PFSK-1 (cell line): ENCODE data around the gene ARHGAP44.

Source experiments
- FOXP2 ChIP-seq: optimal IDR thresholded peaks from 2 replicates; pipeline ENCODE3; 2011; ENCODE audit warnings: borderline replicate concordance, control low read depth, inconsistent platforms; ENCODE audit not compliant: insufficient read depth; ENCODE audit errors: extremely low read length, extremely low read depth
- POLR2AphosphoS5 ChIP-seq: IDR thresholded peaks from 2 replicates; pipeline ENCODE4 v1.6.1; 2012; ENCODE audit warnings: low read depth, mild to moderate bottlenecking, control low read depth, low read length, moderate library complexity
- SIN3A ChIP-seq: IDR thresholded peaks from 2 replicates; pipeline ENCODE4 v1.6.1; 2012; ENCODE audit warnings: mild to moderate bottlenecking, low read length, moderate library complexity, borderline replicate concordance; ENCODE audit not compliant: insufficient read depth
- TAF1 ChIP-seq: IDR thresholded peaks from 2 replicates; pipeline ENCODE4 v1.6.1; 2012; ENCODE audit warnings: low read length, control low read depth, borderline replicate concordance; ENCODE audit not compliant: insufficient read depth
- TF ChIP-seq, protein P1 (sequence below), 2 experiments: IDR thresholded peaks; 2 replicates each; pipeline versions ENCODE4 v1.6.1 to v1.8.0; 2011 to 2012; ENCODE audit warnings: low read depth in 2 of 2, low read length in 2 of 2, control low read depth in 1 of 2, inconsistent platforms in 1 of 2, mild to moderate bottlenecking in 1 of 2, moderate library complexity in 1 of 2; ENCODE audit not compliant: insufficient read depth in 1 of 2

ARHGAP44 gene

DNA sequence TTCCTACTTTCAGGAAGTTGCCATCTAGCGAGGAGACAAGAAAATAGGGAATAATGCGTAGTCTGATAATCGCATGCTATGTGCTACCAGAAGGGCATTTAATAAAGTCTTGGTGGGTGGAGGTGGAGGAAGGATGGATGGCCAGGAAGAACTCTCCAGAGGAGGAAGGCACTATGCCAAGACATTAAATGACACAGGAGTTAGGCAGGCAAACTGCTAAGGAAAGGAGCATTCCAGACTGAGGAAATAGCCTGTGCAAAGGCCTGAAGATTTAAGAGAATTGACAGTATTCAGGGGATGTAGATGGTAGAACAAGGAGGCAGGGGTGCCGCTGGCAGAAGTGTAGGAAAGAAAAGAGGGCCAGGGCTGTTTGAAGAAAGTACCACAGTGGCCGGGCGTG lies 19.3 kb upstream of the ARHGAP44 start:
- TF ChIP-seq, protein P1, sequence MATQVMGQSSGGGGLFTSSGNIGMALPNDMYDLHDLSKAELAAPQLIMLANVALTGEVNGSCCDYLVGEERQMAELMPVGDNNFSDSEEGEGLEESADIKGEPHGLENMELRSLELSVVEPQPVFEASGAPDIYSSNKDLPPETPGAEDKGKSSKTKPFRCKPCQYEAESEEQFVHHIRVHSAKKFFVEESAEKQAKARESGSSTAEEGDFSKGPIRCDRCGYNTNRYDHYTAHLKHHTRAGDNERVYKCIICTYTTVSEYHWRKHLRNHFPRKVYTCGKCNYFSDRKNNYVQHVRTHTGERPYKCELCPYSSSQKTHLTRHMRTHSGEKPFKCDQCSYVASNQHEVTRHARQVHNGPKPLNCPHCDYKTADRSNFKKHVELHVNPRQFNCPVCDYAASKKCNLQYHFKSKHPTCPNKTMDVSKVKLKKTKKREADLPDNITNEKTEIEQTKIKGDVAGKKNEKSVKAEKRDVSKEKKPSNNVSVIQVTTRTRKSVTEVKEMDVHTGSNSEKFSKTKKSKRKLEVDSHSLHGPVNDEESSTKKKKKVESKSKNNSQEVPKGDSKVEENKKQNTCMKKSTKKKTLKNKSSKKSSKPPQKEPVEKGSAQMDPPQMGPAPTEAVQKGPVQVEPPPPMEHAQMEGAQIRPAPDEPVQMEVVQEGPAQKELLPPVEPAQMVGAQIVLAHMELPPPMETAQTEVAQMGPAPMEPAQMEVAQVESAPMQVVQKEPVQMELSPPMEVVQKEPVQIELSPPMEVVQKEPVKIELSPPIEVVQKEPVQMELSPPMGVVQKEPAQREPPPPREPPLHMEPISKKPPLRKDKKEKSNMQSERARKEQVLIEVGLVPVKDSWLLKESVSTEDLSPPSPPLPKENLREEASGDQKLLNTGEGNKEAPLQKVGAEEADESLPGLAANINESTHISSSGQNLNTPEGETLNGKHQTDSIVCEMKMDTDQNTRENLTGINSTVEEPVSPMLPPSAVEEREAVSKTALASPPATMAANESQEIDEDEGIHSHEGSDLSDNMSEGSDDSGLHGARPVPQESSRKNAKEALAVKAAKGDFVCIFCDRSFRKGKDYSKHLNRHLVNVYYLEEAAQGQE (IDR thresholded peaks at IDR 0.05; ENCODE audit: insufficient read depth in 1 of 2, low read depth in 2 of 2, low read length in 2 of 2): no peak
- TF ChIP-seq POLR2AphosphoS5 (no peak), SIN3A (no peak), TAF1 (no peak), FOXP2 (no peak)

DNA sequence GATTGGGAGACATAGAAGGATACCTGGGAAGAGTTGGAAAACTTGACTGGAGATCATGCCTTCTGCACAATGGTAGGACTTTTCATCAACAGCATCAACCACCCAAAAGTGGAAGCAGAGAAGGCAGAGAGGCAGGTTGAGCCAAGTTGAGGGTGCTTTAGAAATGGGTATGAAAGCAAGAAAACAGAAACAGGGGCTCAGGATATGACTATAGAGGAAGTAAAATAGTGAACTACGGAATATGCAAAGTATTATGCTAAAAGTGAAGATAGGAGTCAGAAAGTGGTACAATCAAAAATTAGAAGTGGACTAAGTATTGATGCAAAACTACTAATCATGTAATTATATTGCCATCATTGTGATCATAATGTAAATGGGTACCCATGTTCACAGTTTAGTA lies 16.1 kb upstream of the ARHGAP44 start:
- TF ChIP-seq TAF1 (no peak), FOXP2 (no peak), POLR2AphosphoS5 (no peak), SIN3A (no peak)
- TF ChIP-seq, protein P1 (IDR thresholded peaks at IDR 0.05; ENCODE audit: insufficient read depth in 1 of 2, low read depth in 2 of 2, low read length in 2 of 2): no peak

DNA sequence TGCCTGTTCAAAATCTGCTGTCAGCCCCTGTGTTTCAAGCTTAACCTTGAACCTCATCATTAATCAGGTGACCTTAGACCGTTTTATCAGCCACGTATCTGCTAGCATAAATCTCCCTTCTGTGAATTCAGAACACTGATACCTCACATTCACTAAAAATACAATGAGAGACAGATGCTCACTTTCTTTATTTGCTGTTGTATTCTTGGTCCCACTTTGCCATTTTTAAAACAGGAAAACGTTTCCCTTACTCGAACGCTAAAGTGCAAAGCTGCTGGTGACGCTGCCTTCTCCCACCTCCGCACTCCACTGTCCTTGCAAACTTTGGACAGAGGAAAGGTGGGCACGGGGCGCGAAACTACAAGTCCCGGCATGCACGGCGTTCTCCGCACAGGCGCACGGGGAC lies 220 bp upstream of the ARHGAP44 start:
- TF ChIP-seq, protein P1 (IDR thresholded peaks at IDR 0.05; ENCODE audit: insufficient read depth in 1 of 2, low read depth in 2 of 2, low read length in 2 of 2): peak; percentile 39 to 78; a peak in 2 of 4 replicates
- no peak for TF ChIP-seq TAF1

DNA sequence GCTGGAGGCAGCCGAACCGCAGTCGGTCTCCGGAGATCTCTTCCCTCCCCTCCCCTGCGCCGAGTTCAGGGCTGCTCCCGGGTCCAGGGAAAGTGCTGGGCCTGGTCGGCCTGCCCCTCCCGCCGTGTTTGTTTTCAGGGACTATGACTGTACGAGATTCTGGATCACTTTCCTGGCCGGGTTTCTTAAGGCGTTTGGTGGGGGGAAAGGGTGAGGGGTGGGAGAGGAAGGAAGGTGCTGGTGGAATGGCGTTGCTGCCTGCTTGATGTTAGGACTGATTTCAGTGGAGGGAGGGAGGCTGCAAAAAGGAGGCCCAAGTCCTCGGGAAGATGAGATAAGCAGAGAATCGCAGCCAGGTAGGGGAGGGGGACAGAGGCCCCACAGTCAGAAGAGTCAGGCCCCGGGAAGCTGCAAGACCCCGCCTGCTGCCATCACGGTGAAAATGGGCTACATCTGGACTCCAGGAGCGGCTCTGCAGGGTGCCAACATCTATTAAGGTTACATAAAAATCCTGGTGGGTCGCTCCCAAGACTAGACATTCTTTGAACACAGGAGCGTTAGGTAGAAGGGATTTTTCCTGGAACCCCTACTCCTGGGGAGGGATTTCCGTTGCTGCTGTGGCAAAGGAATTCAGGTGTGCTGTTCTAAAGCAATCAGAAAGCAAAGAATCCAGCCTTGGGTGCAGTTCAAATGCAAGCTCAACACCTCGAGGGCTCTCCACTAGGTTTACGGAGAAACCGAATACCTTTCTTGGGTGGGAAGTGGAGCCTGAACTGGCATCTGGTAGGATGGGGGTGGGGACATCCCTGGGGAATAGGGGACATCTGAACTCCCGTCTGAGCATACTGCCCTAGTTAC lies 1.2 kb downstream of the ARHGAP44 start:
- TF ChIP-seq SIN3A (no peak), FOXP2 (no peak), POLR2AphosphoS5 (no peak), TAF1 (no peak)
- TF ChIP-seq, protein P1 (IDR thresholded peaks at IDR 0.05; ENCODE audit: insufficient read depth in 1 of 2, low read depth in 2 of 2, low read length in 2 of 2): no peak
